ENCODE results near the gene LARGE2. TPM values are rescaled to one million over a fixed set of nuclear protein-coding genes. Genes with fewer than 3 reads are reported as not detected.

Gene LARGE2
- total and polyA plus RNA-seq, 2 donors (not counting 3 experiments of a cell fraction or from before 2014, with no cell fraction given), result 0.06 TPM; not detected in 1

DNA sequence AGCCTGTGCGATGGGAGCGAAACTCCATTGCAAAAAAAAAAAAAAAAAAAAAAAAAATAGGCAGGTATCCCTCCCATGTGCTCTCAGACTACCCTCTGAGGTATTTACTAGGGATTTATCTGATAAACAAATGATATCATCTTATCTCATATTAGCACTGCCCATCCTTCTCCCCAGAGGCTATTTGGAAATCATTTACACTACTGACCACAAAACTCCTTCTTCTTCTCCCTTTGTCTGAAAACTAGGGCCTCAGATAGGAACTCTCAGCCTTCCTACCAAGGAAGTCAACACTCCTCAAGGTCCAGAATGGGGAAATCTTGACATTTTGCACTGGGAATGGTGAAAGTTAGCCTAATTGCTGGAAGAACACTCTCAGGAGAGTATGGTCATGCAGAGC, 46.4 kb downstream of the LARGE2 start:
- ChIA-PET POLR2A (no interaction called here), CTCF (interaction anchor here (1.1 to 8.2 kb wide), 4 partner anchors 16 to 339 kb away, joined by 3 to 143 read pairs (median 3); no protein-coding TSS in a partner anchor)
- intact Hi-C loops (cut with micrococcal nuclease), result loop anchor here (5.0 kb wide), 1 partner anchor 153 kb away; the partner anchor contains the start of gene PHF21A
- Histone ChIP-seq H3K4me1 (ENCODE audit: control insufficient read depth, extremely low read depth, insufficient read depth, low read length) (no peaks in the 10 kb centered on the region), H3K4me2 (ENCODE audit: insufficient read depth, low read length) (no peak overlapping the region), H3K9me1 (replicated peaks; ENCODE audit: control insufficient read depth, extremely low read depth, insufficient read depth, low read length) (no peaks in the 10 kb centered on the region), H3K9ac (replicated peaks; ENCODE audit: extremely low read depth, insufficient read depth, low read length) (no peak overlapping the region), H3K36me3 (ENCODE audit: control insufficient read depth in 2 of 2, extremely low read depth in 1 of 2, insufficient read depth in 2 of 2, low read length in 2 of 2) (peaks cover 0 to 12% of the 10 kb centered on the region in 2 experiments), H4K20me1 (replicated peaks; ENCODE audit: control insufficient read depth, extremely low read depth, insufficient read depth, low read length) (no peaks in the 10 kb centered on the region), H3K4me3 (replicated peaks in 1 of 3; ENCODE audit: insufficient read depth in 1 of 3, low read depth in 1 of 3, low read length in 3 of 3) (no peak overlapping the region), H3K27ac (ENCODE audit: insufficient read depth, low read depth, low read length) (no peak overlapping the region), H2AFZ (ENCODE audit: low read depth, low read length) (no peak overlapping the region), H3K9me3 (replicated peaks; ENCODE audit: control insufficient read depth, insufficient read depth, low read length) (no peaks in the 10 kb centered on the region), H3K79me2 (ENCODE audit: control insufficient read depth, insufficient read depth, low read length) (no peaks in the 10 kb centered on the region), H3K27me3 (ENCODE audit: control insufficient read depth in 2 of 2, insufficient read depth in 2 of 2, low read length in 2 of 2) (no peaks in the 10 kb centered on the region)
- BruUV-seq (replicated peaks), result no TSS peak
- FAIRE-seq, result no peak
- dilution Hi-C loops (cut with MboI; ENCODE audit: extremely low pct_ligation_motif_present, low sequenced_read_pairs), result no loop called here
- DNase-seq (ENCODE audit: low read depth, low spot score), result no peak
- TF ChIP-seq, protein P1, sequence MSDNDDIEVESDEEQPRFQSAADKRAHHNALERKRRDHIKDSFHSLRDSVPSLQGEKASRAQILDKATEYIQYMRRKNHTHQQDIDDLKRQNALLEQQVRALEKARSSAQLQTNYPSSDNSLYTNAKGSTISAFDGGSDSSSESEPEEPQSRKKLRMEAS (IDR thresholded peaks at IDR 0.05; ENCODE audit: insufficient read depth, insufficient read length), result no peak
- TF ChIP-seq, protein P2, sequence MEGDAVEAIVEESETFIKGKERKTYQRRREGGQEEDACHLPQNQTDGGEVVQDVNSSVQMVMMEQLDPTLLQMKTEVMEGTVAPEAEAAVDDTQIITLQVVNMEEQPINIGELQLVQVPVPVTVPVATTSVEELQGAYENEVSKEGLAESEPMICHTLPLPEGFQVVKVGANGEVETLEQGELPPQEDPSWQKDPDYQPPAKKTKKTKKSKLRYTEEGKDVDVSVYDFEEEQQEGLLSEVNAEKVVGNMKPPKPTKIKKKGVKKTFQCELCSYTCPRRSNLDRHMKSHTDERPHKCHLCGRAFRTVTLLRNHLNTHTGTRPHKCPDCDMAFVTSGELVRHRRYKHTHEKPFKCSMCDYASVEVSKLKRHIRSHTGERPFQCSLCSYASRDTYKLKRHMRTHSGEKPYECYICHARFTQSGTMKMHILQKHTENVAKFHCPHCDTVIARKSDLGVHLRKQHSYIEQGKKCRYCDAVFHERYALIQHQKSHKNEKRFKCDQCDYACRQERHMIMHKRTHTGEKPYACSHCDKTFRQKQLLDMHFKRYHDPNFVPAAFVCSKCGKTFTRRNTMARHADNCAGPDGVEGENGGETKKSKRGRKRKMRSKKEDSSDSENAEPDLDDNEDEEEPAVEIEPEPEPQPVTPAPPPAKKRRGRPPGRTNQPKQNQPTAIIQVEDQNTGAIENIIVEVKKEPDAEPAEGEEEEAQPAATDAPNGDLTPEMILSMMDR (IDR thresholded peaks at IDR 0.05; ENCODE audit: extremely low read depth in 1 of 2, insufficient read depth in 1 of 2, low read depth in 1 of 2, low read length in 2 of 2), result no peak
- no peak for TF ChIP-seq POLR2A (IDR thresholded peaks at IDR 0.05; ENCODE audit: low read depth, low read length)
- TF ChIP-seq EZH2 (IDR thresholded peaks at IDR 0.05; ENCODE audit: borderline replicate concordance, low read depth, low read length, severe bottlenecking), result no peak
- no peak for TF ChIP-seq GATA2 (IDR thresholded peaks at IDR 0.05; ENCODE audit: insufficient read depth, insufficient read length, low read depth, low read length)
- no peak for TF ChIP-seq JUN (IDR thresholded peaks at IDR 0.05; ENCODE audit: borderline replicate concordance, insufficient read depth, insufficient read length, low read depth)
- TF ChIP-seq POLR2AphosphoS5 (IDR thresholded peaks at IDR 0.05; ENCODE audit: insufficient read depth, low read depth, low read length), result no peak
- no peak for TF ChIP-seq FOS (IDR thresholded peaks at IDR 0.05; ENCODE audit: borderline replicate concordance, insufficient read depth, low read length)
- TF ChIP-seq MYC (IDR thresholded peaks at IDR 0.05; ENCODE audit: low read depth, low read length), result no peak

Data from endothelial cell of umbilical vein (primary cell).